ENCODE results near the gene KLHL10. TPM values are rescaled to one million over a fixed set of nuclear protein-coding genes. Genes with fewer than 3 reads are reported as not detected.

KLHL10 gene
- total and polyA plus RNA-seq, 2 of the 4 experiments (the other 2 are of a cell fraction), result 0.18 TPM; not detected in 1

- CTCF ChIA-PET, result no interaction called here
- intact Hi-C loops (cut with micrococcal nuclease), result loop anchor here (1.0 to 2.0 kb wide), 3 partner anchors 52 to 146 kb away; partner anchors contain the start of genes ACLY and KLHL11
These were observed 25.1 kb upstream of the KLHL10 start, which contains the start of gene FKBP10 for GRCh38 chr17:41812381-41813151. Gene FKBP10, plus strand, starts transcription at chr17:41813004. Its CDS starts 31 bp downstream, at chr17:41813035.

More at GRCh38 chr17:41812381-41813151, 25.1 kb upstream of the KLHL10 start, which contains the start of gene FKBP10:
- Histone ChIP-seq H4K91ac (ENCODE audit: insufficient read depth, low read depth, low read length) (peak within 1 kb of the TSS; percentile 95), H3K9me1 (ENCODE audit: insufficient read depth, low read length) (peaks cover 30% of the 10 kb centered on the region), H3K4me1 (ENCODE audit: control insufficient read depth, insufficient read depth, low read length) (peaks cover 23% of the 10 kb centered on the region), H2AK5ac (ENCODE audit: low read depth, low read length) (peak within 1 kb of the TSS; percentile 95), H4K20me1 (ENCODE audit: insufficient read depth, low read length) (peaks cover 45% of the 10 kb centered on the region), H2BK15ac (ENCODE audit: low read depth, low read length) (peak within 1 kb of the TSS; percentile 98; the same call in 2 of the 3 replicates), H3K27ac (ENCODE audit: insufficient read depth, low read length) (peak within 1 kb of the TSS; percentile 93), H4K8ac (ENCODE audit: low read depth in 2 of 2, low read length in 2 of 2) (peak within 1 kb of the TSS; percentile 92 to 94), H3K36me3 (ENCODE audit: control insufficient read depth, insufficient read depth, low read length) (peaks cover 16% of the 10 kb centered on the region), H3K79me1 (ENCODE audit: low read depth in 1 of 2, low read length in 2 of 2) (peaks cover 19 to 85% of the 10 kb centered on the region in 2 experiments), H3K27me3 (ENCODE audit: control insufficient read depth, insufficient read depth, low read length) (no peaks in the 10 kb centered on the region), H4K5ac (ENCODE audit: low read depth, low read length) (peak within 1 kb of the TSS; percentile 92), H3K4me3 (ENCODE audit: insufficient read depth, low read depth, low read length) (peak within 1 kb of the TSS; percentile 88), H3K18ac (ENCODE audit: low read depth, low read length) (peak within 1 kb of the TSS; percentile 87), H2AFZ (replicated peaks; ENCODE audit: low read length, poor library complexity) (peak within 1 kb of the TSS; percentile 94), H3K14ac (replicated peaks; ENCODE audit: low read depth, low read length) (peak within 1 kb of the TSS; percentile 100), H2BK5ac (ENCODE audit: low read depth, low read length, poor library complexity, severe bottlenecking) (peak within 1 kb of the TSS; percentile 94), H3K23ac (ENCODE audit: low read depth, low read length) (peak within 1 kb of the TSS; percentile 95), H3K56ac (ENCODE audit: extremely low read depth, insufficient read depth, low read length) (peak within 1 kb of the TSS; percentile 96), H3K4me2 (ENCODE audit: low read depth, low read length) (peak within 1 kb of the TSS; percentile 94), H3K9ac (ENCODE audit: low read depth, low read length) (peak within 1 kb of the TSS; percentile 96), H3K4ac (ENCODE audit: low read depth, low read length) (peak within 1 kb of the TSS; percentile 100), H2BK120ac (ENCODE audit: low read depth, low read length) (peak within 1 kb of the TSS; percentile 81), H2AK9ac (replicated peaks; ENCODE audit: low read depth, low read length, poor library complexity) (peak within 1 kb of the TSS; percentile 100), H3K9me3 (ENCODE audit: control insufficient read depth, insufficient read depth, low read length) (no peaks in the 10 kb centered on the region), H2BK20ac (ENCODE audit: low read depth, low read length) (peak within 1 kb of the TSS; percentile 72; the same call in 1 of the 2 replicates)
- DNase-seq (peak; percentile 92), ATAC-seq (ENCODE audit: low read depth) (peak; percentile 66)
- TF ChIP-seq, protein P1, sequence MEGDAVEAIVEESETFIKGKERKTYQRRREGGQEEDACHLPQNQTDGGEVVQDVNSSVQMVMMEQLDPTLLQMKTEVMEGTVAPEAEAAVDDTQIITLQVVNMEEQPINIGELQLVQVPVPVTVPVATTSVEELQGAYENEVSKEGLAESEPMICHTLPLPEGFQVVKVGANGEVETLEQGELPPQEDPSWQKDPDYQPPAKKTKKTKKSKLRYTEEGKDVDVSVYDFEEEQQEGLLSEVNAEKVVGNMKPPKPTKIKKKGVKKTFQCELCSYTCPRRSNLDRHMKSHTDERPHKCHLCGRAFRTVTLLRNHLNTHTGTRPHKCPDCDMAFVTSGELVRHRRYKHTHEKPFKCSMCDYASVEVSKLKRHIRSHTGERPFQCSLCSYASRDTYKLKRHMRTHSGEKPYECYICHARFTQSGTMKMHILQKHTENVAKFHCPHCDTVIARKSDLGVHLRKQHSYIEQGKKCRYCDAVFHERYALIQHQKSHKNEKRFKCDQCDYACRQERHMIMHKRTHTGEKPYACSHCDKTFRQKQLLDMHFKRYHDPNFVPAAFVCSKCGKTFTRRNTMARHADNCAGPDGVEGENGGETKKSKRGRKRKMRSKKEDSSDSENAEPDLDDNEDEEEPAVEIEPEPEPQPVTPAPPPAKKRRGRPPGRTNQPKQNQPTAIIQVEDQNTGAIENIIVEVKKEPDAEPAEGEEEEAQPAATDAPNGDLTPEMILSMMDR (conservative IDR thresholded peaks at IDR 0.05; ENCODE audit: low read depth, low read length), result no peak
- TF ChIP-seq POLR2A (IDR thresholded peaks at IDR 0.05; ENCODE audit: low read depth, low read length), result peak; percentile 80; the same call in 1 of the 2 replicates
- peak; percentile 86 for TF ChIP-seq MXI1 (IDR thresholded peaks at IDR 0.05; ENCODE audit: borderline replicate concordance, low read depth, low read length)
- peak; percentile 94 for TF ChIP-seq MAZ (IDR thresholded peaks at IDR 0.05; ENCODE audit: borderline replicate concordance, low read depth, low read length)
- no peak for TF ChIP-seq CHD1 (IDR thresholded peaks at IDR 0.05; ENCODE audit: low read depth, low read length)
- dilution Hi-C loops (cut with HindIII; ENCODE audit: low sequenced_read_pairs, unreplicated experiment), result no loop called here
- WGBS, 2 experiments (ENCODE audit: extremely low coverage in 2 of 2, insufficient read length in 1 of 2), result 2% methylated on average over 8 of the region's 35 CpGs; no CpG with 5 or more reads in 1 of the 2 experiments
- POLR2A ChIA-PET (ENCODE audit: unreplicated experiment), result interaction anchor here (0.6 to 0.7 kb wide), 3 partner anchors 102 to 206 kb away, joined by 3 to 6 read pairs (median 5); no protein-coding TSS in a partner anchor
- BruUV-seq (replicated peaks), result no TSS peak
- in situ Hi-C loops (cut with MboI; ENCODE audit: low sequenced_read_pairs), result no loop called here

Measured in IMR-90 (cell line).